DMS114 treated with DMSO at 0.1 percent for 48 hours (cell line): ENCODE results near the gene PLCZ1.
"Not testable (repeated sequence)": the region's sequence is repeated elsewhere in the genome, so short reads cannot be mapped to it uniquely, and the experiment has no call there.

Experiments used
- DNase-seq: peaks from one replicate; lab custom pipeline; 2025; ENCODE audit not compliant: unreplicated experiment; lab: John Stamatoyannopoulos, UW

PLCZ1 gene, protein sequence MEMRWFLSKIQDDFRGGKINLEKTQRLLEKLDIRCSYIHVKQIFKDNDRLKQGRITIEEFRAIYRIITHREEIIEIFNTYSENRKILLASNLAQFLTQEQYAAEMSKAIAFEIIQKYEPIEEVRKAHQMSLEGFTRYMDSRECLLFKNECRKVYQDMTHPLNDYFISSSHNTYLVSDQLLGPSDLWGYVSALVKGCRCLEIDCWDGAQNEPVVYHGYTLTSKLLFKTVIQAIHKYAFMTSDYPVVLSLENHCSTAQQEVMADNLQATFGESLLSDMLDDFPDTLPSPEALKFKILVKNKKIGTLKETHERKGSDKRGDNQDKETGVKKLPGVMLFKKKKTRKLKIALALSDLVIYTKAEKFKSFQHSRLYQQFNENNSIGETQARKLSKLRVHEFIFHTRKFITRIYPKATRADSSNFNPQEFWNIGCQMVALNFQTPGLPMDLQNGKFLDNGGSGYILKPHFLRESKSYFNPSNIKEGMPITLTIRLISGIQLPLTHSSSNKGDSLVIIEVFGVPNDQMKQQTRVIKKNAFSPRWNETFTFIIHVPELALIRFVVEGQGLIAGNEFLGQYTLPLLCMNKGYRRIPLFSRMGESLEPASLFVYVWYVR

DNA sequence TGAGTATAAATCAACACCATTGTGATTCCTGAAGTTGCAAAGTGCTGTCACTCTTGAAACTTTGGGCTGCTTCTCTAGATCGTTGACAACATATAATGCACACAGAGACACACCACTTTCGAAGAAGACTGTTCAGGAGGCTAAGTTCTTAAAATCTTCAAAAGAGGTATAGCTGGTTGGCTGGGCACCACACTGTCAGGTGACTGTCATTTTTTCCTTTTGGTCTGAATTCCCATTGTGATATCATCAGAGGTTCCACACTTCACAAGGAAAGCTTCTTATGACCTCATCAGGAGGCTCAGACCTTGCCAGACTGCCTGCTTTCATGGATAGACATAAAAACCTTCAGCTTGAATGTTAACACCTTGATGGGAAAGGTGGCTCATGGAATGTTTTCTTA lies at the start of gene PLCZ1, which contains the start of gene CAPZA3:
PLCZ1 (minus strand) TSS at position 194 of the 400 bp plus-strand sequence. CDS start 641 bp downstream, outside the sequence.
CAPZA3 (plus strand) TSS at position 301 of the 400 bp plus-strand sequence. CDS start 150 bp downstream, outside the sequence.
- no peak for DNase-seq

DNA sequence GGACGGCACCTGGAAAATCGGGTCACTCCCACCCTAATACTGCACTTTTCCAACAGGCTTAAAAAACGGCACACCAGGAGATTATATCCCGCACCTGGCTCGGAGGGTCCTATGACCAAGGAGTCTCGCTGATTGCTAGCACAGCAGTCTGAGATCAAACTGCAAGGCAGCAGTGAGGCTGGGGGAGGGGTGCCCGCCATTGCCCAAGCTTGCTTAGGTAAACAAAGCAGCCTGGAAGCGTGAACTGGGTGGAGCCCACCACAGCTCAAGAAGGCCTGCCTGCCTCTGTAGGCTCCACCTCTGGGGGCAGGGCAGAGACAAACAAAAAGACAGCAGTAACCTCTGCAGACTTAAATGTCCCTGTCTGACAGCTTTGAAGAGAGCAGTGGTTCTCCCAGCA lies 47.7 kb upstream of the PLCZ1 start:
- not testable (repeated sequence) for DNase-seq

DNA sequence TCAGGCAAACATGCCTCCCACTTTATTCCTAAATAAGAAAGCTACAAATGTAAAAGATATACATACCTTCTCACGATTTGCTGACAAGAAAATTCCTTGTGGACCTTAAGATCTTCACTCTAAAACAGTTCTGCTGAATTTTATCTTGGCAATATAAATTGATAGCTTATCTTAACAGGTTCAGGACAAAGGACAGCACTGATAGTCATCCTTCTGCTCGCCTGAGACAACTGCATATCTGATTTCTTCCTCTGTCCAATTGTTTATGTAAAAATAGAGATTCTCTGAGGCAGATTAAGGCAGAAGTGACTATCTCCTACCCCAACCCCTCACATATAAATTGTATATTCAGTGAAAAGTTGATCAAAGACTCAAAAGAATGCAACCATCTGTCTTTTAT lies 45.0 kb upstream of the PLCZ1 start:
- no peak for DNase-seq

DNA sequence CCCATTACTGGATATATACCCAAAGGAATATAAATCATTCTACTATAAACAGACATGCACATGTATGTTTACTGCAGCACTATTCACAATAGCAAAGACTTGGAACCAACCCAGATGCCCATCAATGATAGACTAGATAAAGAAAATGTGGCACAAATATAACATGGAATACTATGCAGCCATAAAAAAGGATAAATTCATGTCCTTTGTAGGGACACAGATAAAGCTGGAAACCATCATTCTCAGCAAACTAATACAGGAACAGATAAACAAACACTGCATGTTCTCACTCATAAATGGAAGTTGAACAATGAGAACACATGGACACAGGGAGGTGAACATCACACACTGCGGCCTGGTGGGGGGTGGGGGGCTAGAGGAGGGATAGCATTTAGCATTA lies 28.7 kb upstream of the PLCZ1 start:
- DNase-seq = not testable (repeated sequence)

DNA sequence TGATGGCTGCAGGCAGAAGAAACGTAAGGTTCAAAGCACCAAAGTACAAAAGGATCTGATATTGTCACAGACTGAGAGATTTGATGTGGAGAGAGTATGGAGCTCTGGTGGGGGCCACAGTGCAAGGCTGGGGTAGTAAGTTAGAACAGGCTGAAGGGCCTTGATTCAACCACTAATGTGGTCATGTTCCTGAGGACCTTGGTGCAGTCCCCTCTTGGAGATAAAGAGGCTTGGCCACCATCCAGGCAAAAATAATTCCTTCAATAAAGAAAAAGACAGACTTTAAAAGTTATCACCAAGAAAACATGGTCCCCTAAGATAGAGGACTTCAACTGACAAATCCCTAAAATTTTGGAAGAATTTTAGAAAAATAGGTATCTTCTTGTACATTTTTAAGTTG lies 17.5 kb upstream of the PLCZ1 start:
- DNase-seq = no peak

DNA sequence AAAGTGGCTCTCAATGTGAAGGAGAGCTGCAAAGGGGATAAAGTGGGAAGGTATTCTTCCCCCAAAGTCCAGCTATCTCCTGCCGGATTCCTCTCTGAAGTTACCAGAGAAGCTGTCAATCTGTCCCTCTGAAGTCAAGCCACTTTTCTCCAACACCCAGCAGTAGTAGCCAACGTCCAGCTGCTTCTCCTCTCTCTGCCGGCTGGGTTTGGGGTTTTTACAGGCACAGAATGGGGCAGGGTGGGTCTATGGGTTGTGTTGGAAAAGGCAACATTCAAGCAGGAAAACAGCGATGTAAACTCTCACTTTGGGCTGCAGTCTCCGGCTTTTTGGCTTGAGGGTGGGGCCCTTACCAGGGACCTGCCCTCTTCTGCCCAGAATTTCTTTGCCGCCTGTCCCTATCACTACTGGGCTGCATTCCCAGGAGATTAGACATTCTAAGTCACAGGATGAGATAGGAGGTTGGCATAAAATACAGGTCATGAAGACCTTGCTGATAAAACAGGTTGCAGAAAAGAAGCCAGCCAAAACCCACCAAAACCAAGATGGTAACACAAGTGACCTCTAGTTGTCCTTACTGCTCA lies 16.4 kb upstream of the PLCZ1 start:
- no peak for DNase-seq

DNA sequence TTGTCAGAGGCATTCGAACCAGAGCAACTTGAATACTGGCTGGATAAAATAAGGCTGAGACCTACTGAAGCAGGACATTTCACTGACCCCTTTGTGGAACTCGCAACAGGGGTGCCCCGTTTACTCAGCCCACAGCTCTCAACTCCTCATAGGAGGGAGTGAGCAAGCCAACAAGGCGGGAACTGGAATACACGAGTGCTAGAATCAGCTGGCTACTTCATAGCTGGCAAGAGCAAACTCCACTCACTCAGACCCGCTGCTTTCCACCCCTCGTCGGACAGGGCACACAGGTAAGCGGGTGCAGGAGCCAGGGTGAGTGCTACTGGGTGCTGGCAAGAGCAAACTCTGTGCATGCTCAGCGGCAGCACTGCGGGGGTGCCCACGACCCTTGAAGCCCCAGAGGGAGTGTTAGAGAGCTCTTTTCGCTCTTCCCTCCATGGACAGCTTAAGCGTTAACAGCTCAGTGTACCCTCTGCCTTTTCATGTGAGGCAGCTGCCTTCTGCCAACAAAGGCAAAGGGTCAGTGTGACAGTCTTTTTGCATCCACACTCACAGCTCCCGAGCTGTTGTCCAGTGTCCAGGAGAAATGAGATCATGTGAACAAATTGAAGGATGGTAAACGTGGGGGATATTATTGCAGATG lies 15.8 kb upstream of the PLCZ1 start:
- DNase-seq = no peak

DNA sequence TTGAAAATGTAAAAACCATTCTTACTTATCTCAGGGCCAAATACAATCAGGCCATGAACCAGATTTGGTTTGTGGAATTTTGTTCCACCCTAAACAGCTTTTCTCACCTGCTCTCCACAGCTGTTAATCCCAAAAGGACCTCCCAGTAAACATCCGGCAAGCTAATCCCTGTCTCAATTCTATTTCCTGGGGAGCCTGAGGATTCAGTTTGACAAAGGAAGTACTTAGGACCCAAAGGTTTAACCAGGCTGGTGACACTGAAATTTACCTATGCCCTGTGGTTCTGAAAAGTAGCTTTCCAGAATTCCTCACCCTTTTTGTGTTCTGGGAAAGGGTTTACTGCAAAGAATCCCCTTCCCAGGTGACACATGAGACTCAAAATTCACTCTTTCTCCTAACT lies 15.1 kb upstream of the PLCZ1 start:
- no peak for DNase-seq

DNA sequence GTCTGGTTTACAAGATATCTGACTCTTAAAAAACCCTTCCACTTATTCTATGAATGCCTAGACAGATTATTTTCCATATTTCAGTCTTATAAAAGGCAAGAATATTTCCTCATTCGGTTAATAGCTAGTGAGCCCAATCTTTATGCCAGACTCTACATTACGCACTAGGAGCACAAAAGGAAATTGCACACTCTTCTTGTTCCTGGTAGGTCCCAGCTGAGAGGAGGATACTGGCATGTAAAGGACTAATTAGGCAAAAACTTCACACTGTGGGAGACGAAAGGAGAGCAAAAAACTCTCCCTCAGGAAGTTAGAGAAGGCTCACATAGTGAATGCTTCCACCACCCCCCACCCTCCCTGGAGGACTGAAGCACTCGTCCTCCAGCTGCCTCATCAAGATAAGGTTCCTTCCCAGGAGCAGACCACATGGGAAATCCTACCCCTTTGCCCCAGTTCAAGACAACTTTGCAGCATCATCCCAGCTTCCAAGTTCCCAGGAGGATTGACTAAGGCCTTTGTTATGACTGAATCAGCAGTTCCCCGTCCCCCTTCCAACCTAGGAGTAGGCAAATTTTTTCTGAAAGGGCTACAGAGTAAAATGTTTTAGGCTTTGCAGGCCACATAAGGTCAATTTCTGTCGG lies 14.6 kb upstream of the PLCZ1 start:
- DNase-seq = no peak

DNA sequence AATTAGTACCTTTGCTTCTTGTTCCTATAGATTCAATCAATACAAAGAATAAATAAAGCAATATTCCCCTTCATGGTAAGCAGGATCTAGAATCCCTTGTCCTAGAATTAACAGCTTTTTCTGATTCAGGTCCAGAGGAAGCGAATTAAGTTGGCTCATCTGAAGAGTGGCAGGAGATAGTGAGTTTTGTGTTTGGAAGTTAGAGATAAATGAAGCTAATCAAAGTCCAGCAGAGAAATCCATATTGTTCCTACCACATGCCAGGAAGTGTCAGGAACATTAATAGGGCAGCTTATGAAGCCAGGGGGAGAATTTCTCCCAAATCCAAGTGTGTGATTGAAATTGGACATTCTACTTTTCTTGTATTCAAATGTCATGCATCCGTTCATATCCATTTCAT lies 14.1 kb upstream of the PLCZ1 start:
- no peak for DNase-seq

DNA sequence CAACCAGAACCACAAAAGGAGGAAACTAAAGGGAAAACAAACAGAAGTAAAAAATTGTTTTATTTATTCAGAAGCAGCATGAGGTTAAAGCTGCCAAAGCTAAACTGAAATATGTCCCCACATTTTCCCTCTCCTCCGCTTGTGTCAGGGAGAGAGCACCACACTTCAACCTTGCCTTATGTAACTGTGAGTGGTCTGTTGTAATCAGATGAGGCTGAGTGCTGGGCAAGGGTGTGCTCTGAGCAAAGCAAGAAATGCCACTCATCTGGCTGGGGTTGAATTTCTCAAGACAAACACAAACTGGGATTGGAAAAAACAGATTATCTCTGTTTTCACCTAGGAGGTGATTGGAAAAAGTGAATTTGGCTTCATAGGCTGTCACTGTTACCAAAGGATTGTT lies 12.3 kb upstream of the PLCZ1 start:
- no peak for DNase-seq

DNA sequence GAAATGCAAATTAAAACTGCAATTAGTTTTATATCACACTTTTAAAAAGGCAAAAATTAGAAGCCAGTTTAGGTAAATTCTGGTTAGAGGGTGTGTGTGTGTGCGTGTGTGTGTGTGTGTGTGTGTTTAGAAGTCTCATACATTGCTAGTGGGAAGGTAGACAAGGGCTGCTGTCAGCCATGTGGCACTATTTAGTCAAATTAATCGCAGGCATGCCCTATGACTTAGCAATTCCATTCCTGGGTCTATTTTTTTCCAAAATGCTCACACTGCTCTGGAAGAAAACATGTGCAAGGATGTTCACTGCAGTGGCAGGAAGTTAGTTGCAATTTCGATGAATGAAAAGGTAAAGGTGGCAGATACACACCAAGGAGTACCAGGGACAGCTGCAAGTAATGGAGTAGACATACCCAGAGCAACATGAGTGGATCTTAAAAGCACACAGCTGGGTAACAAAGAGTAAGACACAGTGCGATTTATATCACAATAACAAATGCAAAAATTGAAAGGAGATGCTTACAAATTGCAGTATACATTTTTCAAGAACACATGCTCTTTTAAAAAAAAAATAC lies 11.7 kb upstream of the PLCZ1 start:
- DNase-seq = no peak

DNA sequence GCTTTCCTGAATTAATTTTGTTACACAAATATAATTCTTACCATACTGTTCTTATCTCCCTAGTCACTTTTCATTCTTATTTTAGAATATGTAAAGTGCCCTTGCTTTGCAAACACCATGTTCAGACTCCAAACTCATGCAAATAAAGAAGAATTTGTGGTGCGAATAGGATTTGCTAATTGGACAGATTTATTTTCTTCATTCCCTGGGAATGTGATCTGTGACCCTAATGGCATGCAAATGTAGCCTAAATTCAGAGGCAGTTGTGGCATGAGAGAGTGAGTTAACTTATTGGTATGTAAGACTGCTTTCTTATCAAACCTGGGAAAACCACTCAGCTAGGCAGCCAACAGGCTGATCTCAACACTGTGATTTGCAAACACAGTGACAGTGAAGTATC lies 10.1 kb upstream of the PLCZ1 start:
- no peak for DNase-seq

DNA sequence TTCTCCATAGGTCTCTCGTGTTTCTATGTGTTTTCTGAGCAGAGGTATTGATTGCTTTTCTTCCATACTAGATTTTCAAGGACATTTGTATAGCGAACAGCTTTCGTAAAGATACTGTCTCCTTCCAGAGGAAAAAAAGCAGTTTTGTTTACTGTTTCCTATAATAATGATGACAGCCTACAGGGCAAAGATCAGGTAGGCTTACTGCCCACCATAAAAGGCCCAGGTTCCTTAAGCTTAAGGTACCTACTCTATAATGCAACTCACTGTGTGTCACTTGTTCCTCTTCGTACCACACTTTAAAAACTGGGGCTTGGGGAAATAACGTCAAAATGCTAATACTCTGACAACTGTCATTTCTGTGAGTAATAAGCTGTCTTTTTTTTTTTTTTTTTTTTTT lies 6.7 kb downstream of the PLCZ1 start:
- no peak for DNase-seq

DNA sequence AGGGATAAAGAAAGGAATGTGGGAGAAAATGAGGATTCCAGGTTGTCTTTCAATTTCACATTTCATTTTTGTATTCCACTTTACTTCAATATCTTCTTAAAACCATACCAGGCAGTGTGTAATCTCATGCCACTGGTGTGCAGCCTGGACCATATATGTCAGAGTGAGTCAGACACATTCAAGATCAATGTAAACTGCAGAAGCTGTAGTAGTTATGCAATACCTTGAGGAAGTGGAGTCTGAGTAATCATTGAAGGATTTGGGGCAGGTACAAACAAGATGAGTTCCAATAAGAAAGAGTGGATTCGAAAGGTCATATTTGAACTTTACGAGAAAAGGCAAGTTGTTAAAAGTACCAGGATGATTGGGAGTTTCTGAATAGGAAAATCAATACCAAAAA lies 14.1 kb downstream of the PLCZ1 start:
- no peak for DNase-seq

DNA sequence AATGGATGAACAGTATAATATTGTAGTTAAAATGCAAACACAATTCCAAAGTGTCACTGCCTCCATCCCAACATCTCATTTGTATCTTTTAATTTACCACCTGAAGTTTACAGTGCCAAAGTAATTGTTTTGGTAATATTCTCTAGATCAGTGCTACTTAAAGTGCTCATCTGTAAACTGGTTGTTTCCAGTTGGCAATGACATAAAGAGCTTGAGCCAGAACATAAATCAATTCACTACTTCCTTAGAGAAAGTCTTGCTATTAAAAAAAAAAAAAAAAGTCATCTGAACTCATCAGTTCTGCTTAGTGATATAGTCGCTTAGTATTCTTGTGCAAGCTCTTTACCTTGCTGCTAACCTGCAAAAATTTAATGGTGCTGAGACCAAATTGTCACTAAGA lies 16.4 kb downstream of the PLCZ1 start:
- DNase-seq = no peak

DNA sequence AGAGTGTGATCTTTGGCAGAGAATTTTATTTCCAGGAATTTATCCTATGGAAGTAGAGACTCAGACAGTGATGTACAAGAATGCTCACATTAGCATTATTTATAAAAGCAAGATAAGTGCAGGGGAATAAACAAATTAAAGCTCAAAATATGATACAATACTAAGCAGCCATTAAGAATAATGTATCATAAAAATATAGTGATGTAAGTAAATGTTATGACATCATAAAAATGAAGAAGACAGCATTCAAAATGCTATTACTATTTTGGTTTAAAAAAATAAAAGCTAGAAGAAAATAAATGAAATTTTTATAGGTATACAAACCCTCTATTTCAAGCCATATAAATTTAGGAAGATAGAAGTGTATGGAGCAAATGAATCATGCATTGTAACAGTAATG lies 17.1 kb downstream of the PLCZ1 start:
- no peak for DNase-seq

DNA sequence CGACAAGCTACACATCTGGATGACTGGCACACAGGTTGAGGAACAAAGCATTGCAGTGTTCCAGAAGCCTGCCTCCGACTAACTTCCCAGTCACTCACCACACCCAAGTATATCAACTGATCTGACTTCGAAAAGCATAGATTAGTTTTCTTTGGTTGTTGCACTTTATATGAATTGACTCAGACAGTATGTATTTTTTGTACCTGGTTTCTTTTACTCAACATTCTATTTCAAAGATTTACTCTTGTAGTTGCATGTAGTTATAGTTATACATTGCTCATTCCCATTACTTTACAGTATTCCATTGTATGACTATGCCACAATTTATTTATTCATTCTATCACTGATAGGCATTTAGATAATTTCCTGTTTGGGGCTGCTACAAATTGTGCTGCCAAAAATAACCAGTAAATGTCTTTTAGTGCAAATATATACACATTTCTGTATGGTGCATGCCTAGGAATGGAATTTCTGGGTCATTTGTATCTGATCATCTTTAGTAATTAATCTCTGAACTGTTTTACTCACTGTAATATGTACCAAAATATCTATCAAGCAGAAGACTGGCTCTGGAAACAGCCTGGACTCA lies 17.8 kb downstream of the PLCZ1 start:
- no peak for DNase-seq

DNA sequence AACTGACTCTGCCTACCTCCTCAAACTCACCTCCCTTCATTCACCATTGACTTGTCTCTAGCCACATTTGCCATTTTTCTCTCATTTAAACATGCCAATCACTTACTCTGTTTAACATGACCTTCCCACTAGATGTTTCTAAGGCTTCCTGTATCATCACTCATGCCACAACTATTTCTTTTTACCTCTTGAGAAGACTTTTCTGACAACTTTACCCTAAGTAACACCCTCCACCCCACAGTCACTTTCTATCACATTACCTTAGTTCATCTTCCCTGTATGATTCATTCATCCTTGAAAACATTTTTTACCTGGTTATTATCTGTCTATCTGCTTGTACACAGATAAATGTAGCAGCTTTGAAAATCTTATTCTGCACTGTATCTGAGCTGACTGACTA lies 19.4 kb downstream of the PLCZ1 start:
- DNase-seq = no peak

DNA sequence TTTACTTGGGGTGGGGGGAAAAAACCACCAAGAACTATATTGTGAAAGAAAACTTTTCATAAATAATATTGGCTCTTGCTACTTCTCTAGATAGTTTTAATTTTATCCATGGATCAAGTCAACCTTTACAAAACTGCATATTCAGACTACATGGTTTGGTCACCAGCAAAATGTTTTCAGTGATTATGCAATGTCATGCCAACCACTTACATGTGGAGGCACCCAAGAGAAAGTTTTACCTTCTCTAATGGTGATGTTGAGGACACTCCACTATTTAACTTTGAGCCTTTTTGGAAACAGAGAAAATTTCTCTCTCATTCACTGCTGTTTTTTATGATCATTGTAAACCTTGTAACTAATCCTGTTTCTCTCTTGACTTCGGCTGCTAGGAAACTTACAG lies 21.6 kb downstream of the PLCZ1 start:
- no peak for DNase-seq

DNA sequence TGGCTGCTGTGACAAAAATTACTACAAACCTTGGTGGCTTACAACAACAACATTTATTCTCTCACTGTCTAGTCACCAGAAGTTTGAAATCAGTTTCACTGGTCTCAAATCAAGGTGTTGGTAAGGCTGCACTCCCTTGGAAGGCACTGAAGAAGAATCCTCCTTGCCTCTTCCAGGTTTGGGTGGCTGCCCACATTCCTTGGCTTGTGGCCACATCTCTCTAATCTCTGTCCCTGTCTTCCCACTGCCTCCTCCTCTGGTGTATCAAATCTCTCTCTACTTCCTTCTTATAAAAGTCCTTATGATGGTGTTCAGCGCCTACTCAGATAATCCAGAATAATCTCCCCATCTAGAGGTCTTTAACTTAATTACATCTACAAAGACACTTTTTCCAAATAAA lies 31.0 kb downstream of the PLCZ1 start:
- DNase-seq = no peak
